Endodermal cell (in vitro differentiated cells): ENCODE results near the gene SORCS2. TPM values are rescaled to one million over a fixed set of nuclear protein-coding genes. Genes with fewer than 3 reads are reported as not detected.
"Not testable (repeated sequence)": the region's sequence is repeated elsewhere in the genome, so short reads cannot be mapped to it uniquely, and the experiment has no call there.

Experiments used
- DNase-seq: peaks from one replicate; pipeline ENCODE4 v3.0.0-alpha.2; 2017
- H3K27ac ChIP-seq: 2 replicates; pipeline ENCODE4 v1.5.1; 2013; ENCODE audit warnings: mild to moderate bottlenecking, low read depth, low read length, moderate library complexity
- H3K27me3 ChIP-seq: 2 replicates; pipeline ENCODE4 v1.6.1; 2013; ENCODE audit warnings: mild to moderate bottlenecking, low read length, moderate library complexity; ENCODE audit not compliant: insufficient read depth, control insufficient read depth, poor library complexity, severe bottlenecking
- H3K36me3 ChIP-seq: 2 replicates; pipeline ENCODE4 v1.7.0; 2013; ENCODE audit warnings: mild to moderate bottlenecking, low read length, moderate library complexity; ENCODE audit not compliant: control insufficient read depth, insufficient read depth
- H3K4me1 ChIP-seq: one replicate; pipeline ENCODE4 v1.7.0; 2013; ENCODE audit warnings: low read length; ENCODE audit not compliant: control insufficient read depth, insufficient read depth
- H3K4me3 ChIP-seq: 2 replicates; pipeline ENCODE4 v1.5.1; 2013; ENCODE audit warnings: mild to moderate bottlenecking, low read length, moderate library complexity
- H3K9ac ChIP-seq: 2 replicates; pipeline ENCODE4 v1.6.1; 2013; ENCODE audit warnings: mild to moderate bottlenecking, low read length, moderate library complexity; ENCODE audit not compliant: poor library complexity, severe bottlenecking; ENCODE audit errors: extremely low read depth
- H3K9me3 ChIP-seq: 2 replicates; pipeline ENCODE4 v1.6.1; 2013; ENCODE audit warnings: mild to moderate bottlenecking, low read length, moderate library complexity; ENCODE audit not compliant: control insufficient read depth
- H3K27ac Mint-ChIP-seq: 2 replicates; pipeline ENCODE4 v1.8.0; 2020; ENCODE audit warnings: mixed read lengths
- H3K27me3 Mint-ChIP-seq: 2 replicates; pipeline ENCODE4 v1.8.0; 2021; ENCODE audit warnings: mild to moderate bottlenecking, mixed read lengths; ENCODE audit not compliant: insufficient read depth
- H3K36me3 Mint-ChIP-seq: 2 replicates; pipeline ENCODE4 v1.8.0; 2020; ENCODE audit warnings: low read depth, mixed read lengths
- H3K4me1 Mint-ChIP-seq: 2 replicates; pipeline ENCODE4 v1.8.0; 2020; ENCODE audit warnings: mixed read lengths
- H3K4me3 Mint-ChIP-seq: 2 replicates; pipeline ENCODE4 v1.8.0; 2020; ENCODE audit warnings: mild to moderate bottlenecking, moderate library complexity, mixed read lengths
- H3K9me3 Mint-ChIP-seq: 2 replicates; pipeline ENCODE4 v1.8.0; 2020; ENCODE audit warnings: mild to moderate bottlenecking, mixed read lengths
- WGBS, 2 experiments: methylation state at CpG; one replicate each; pipeline versions ENCODE4 v1.1.5 to v1.1.7; 2013; ENCODE audit warnings: missing lambda C conversion rate in 2 of 2, mixed read lengths in 1 of 2; ENCODE audit not compliant: insufficient coverage in 1 of 2, insufficient read length in 1 of 2; 5-methylcytosine and 5-hydroxymethylcytosine counted together
- total RNA-seq, 2 donors: library from RNA; stranded (reverse); fragmentation: NEBNext Ultra II Directional in 1 of 2; extraction: Animal tissue kit (Norgen Biotek cat#: 25700) in 1 of 2; gene quantifications; 2 replicates in 1 of 2; 3 replicates in 1 of 2; pipeline ENCODE4 v1.2.1, GENCODE V29; 2021
- TF ChIP-seq, protein P1 (sequence below): fragments of 200-600 bp; sonication (generic); conservative IDR thresholded peaks from 2 replicates; pipeline ENCODE4 v1.5.0; 2021; ENCODE audit warnings: antibody characterized with exemption, mild to moderate bottlenecking

The SORCS2 gene
- total RNA-seq, 2 donors from 2014 or later = 1.4 to 1.9 TPM

DNA sequence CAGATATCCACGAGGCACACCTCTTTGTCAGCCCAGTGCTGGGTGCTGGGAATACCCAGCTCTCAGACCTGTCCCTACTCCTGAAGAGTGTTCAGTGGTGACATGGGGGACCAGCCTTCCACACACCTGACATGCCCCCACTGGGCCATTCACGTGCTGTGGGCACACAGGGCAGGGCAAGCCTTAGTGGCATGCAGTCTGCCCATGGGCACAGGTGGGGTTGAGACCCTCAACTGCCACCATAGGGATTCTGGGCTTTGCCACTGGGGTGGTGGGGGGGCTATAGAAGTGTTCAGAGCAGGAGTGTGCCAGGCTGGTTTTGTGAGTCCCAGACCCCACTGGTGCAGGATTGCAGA is 259.1 kb downstream of the SORCS2 start:
- Mint-ChIP-seq H3K9me3 (no peaks in the 10 kb centered on the region), H3K27ac (no peak overlapping the region)

DNA sequence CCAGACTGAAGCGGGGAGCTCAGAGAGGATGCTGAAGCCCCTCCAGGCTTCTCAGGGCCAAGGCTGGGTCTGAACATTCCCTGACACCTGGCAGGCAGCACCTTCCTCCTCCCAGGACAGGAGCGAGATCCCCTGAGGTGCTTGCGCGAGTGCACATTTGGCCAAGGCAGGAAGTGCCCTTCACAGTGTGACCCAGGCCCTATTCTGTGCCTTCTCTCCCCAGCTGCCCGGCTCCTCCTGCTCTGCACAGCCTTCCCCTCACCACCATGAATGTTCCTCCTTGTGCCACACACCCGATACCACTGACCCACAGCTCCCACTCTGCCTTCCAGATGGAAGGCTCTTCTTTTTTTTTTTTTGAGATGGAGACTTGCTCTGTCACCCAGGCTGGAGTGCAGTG is 259.5 kb downstream of the SORCS2 start:
- Histone ChIP-seq H3K27me3 (no peaks in the 10 kb centered on the region), H3K36me3 (no peaks in the 10 kb centered on the region), H3K9me3 (no peaks in the 10 kb centered on the region), H3K27ac (no peak overlapping the region), H3K4me3 (no peak overlapping the region), H3K9ac (no peak overlapping the region), H3K4me1 (no peaks in the 10 kb centered on the region)
- TF ChIP-seq, protein P1, sequence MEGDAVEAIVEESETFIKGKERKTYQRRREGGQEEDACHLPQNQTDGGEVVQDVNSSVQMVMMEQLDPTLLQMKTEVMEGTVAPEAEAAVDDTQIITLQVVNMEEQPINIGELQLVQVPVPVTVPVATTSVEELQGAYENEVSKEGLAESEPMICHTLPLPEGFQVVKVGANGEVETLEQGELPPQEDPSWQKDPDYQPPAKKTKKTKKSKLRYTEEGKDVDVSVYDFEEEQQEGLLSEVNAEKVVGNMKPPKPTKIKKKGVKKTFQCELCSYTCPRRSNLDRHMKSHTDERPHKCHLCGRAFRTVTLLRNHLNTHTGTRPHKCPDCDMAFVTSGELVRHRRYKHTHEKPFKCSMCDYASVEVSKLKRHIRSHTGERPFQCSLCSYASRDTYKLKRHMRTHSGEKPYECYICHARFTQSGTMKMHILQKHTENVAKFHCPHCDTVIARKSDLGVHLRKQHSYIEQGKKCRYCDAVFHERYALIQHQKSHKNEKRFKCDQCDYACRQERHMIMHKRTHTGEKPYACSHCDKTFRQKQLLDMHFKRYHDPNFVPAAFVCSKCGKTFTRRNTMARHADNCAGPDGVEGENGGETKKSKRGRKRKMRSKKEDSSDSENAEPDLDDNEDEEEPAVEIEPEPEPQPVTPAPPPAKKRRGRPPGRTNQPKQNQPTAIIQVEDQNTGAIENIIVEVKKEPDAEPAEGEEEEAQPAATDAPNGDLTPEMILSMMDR = no peak
- no peaks in the 10 kb centered on the region for H3K36me3 Mint-ChIP-seq
- no peak for DNase-seq
- WGBS, 2 experiments = 85 to 87% methylated on average over 2 to 6 of the region's 6 CpGs
- no peak overlapping the region for H3K27ac Mint-ChIP-seq
- H3K27me3 Mint-ChIP-seq = peaks cover 7% of the 10 kb centered on the region
- no peak overlapping the region for H3K4me3 Mint-ChIP-seq
- no peaks in the 10 kb centered on the region for H3K9me3 Mint-ChIP-seq
- H3K4me1 Mint-ChIP-seq = no peaks in the 10 kb centered on the region

More for the DNA sequence above, 259.1 kb downstream of the SORCS2 start:
- no peaks in the 10 kb centered on the region for H3K27me3 ChIP-seq
- H3K36me3 Mint-ChIP-seq = no peaks in the 10 kb centered on the region
- TF ChIP-seq, protein P1 = no peak
- no peak overlapping the region for H3K9ac ChIP-seq
- peaks cover 7% of the 10 kb centered on the region for H3K27me3 Mint-ChIP-seq
- no peak overlapping the region for H3K4me3 ChIP-seq
- H3K4me1 Mint-ChIP-seq = no peaks in the 10 kb centered on the region
- H3K4me1 ChIP-seq = no peaks in the 10 kb centered on the region
- no peak overlapping the region for H3K4me3 Mint-ChIP-seq
- WGBS, 2 experiments = 81 to 100% methylated on average over 1 to 2 of the region's 2 CpGs
- H3K27ac ChIP-seq = no peak overlapping the region
- no peaks in the 10 kb centered on the region for H3K9me3 ChIP-seq
- DNase-seq = no peak
- no peaks in the 10 kb centered on the region for H3K36me3 ChIP-seq

DNA sequence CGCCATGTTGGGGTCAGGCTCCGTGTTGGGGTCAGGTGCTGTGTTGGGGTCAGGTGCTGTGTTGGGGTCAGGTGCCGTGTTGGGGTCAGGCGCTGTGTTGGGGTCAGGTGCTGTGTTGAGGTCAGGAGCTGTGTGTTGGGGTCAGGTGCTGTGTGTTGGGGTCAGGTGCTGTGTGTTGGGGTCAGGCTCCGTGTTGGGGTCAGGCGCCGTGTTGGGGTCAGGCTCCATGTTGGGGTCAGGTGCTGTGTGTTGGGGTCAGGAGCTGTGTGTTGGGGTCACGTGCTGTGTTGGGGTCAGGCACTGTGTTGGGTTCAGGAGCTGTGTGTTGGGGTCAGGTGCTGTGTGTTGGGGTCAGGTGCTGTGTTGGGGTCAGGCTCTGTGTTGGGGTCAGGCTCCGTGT is 260.5 kb downstream of the SORCS2 start:
- H3K9me3 Mint-ChIP-seq, H3K27me3 ChIP-seq, DNase-seq, H3K36me3 ChIP-seq, H3K4me1 ChIP-seq, H3K27ac ChIP-seq, H3K4me3 Mint-ChIP-seq, H3K27me3 Mint-ChIP-seq, H3K36me3 Mint-ChIP-seq, H3K4me3 ChIP-seq, H3K9ac ChIP-seq, H3K27ac Mint-ChIP-seq, H3K9me3 ChIP-seq, H3K4me1 Mint-ChIP-seq: not testable (repeated sequence)
- 78% methylated on average over 9 of the region's 9 CpGs; no CpG with 5 or more reads in 1 of the 2 experiments for WGBS, 2 experiments
